Hepatic stellate cell (primary cell): ENCODE data around the gene GRID1.

ENCODE experiments used
- DNase-seq: peaks from one replicate; pipeline ENCODE4 v3.0.0; 2011; ENCODE audit warnings: low spot score

The GRID1 gene

GRCh38 chr10:86337121-86337601 lies 29.4 kb downstream of the GRID1 start:
- DNase-seq, result no peak

- no peak for DNase-seq
Observed at GRCh38 chr10:86336341-86336740, 30.3 kb downstream of the GRID1 start.

DNA sequence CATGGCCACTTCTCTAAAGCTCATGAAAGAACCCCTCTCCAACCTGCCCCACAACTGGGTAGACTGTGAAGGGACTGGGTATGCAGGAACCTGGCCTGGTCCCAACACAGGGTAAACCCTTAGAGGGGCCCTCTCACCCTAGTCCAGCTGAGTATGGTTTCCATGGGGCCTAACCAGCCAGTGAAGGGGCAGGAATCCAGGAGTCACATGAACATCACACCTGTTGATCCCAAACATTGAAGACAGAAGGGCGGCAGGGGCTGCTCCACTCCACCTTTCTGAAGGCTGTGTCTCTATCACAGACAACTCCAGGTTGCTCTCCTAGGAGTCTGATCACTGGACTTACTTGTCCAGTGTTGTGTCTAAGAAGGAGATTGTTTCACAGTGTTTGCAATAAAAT lies 30.8 kb downstream of the GRID1 start:
- DNase-seq, result no peak

GRCh38 chr10:86335257-86335656 lies 31.3 kb downstream of the GRID1 start:
- DNase-seq, result no peak

- no peak for DNase-seq
Observed at GRCh38 chr10:86334488-86335085, 32.0 kb downstream of the GRID1 start.

- DNase-seq, result no peak
Observed at GRCh38 chr10:86333826-86334487, 32.6 kb downstream of the GRID1 start.

- DNase-seq, result no peak
Observed at GRCh38 chr10:86331861-86332260, 34.7 kb downstream of the GRID1 start.

GRCh38 chr10:86330778-86331763 lies 35.5 kb downstream of the GRID1 start:
- DNase-seq, result no peak

DNA sequence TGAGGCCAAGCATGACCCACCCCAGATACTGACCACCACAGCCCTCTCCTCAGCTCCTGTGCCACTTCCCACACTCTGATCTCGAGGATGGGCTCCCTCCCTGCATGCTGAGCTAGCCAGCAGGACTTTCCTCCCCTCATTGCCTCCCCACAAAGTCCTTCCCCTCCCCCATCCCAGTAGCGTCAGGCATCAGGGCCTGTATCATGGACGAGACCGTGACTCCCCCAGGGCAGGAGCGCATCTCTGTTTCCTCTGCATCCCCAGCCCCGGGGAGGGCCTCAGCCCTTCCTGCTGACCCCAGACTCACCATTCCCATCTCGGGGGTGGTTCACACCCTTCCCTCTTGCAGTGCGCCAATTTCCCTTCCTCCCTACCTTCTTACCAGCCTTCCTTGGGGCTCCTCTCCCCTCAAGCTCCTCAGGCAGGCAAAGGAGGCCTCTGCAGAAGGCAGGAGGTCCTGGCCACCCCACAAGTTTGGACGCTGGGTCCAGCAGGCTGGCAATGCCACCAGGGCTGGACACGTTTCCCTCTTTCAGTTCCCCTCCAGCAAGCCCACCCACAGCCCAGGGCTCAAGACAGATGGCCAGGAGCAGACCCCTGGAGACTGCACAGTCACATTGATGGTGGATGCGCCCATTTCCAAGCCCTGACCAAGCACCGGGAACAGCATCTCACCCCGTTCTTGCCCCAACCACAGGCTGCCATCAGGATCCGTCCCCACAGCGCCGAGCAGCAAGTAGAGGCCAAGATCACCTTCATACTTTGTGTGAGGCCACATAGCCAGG lies 36.5 kb downstream of the GRID1 start:
- no peak for DNase-seq

GRCh38 chr10:86329093-86329710 lies 37.4 kb downstream of the GRID1 start:
- DNase-seq, result no peak

GRCh38 chr10:86327954-86328725 lies 38.5 kb downstream of the GRID1 start:
- no peak for DNase-seq

- DNase-seq, result no peak
Observed at GRCh38 chr10:86325158-86325557, 41.4 kb downstream of the GRID1 start.

GRCh38 chr10:86321568-86321967 lies 45.0 kb downstream of the GRID1 start:
- DNase-seq, result no peak

- no peak for DNase-seq
Observed at GRCh38 chr10:86319676-86320075, 46.9 kb downstream of the GRID1 start.

- DNase-seq, result no peak
Observed at GRCh38 chr10:86317949-86318725, 48.5 kb downstream of the GRID1 start.

DNA sequence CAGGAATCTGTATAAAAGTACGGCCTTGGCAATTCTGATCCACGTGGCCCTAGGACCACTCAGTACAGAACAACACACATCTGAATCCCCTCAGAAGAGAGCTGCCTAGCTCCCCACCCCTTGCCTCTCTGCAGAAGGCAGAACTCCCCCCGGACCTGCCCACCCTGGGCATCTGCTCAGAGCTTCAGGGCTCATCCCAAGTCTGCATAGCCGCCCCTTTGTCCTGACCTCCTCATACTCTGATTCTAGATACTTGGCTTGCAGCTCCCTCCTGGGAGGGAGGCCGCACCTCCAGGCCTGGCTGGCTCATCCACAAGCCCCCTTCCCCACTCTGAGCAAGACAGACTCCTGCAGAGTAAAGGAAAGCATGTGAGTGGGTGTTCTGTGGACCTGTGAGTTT lies 49.6 kb downstream of the GRID1 start:
- DNase-seq, result no peak

GRCh38 chr10:86316274-86316835 lies 50.2 kb downstream of the GRID1 start:
- no peak for DNase-seq

GRCh38 chr10:86315549-86315942 lies 51.0 kb downstream of the GRID1 start:
- DNase-seq, result no peak
